OCI-LY3 (cell line): ENCODE results near the gene TRABD2B.

Source experiments
- CTCF ChIP-seq: fragments of 200-600, 300-600 bp; sonication (generic); IDR thresholded peaks from 2 replicates; pipeline ENCODE4 v1.5.1; 2014; ENCODE audit warnings: antibody characterized with exemption, low read length, low read depth
- EZH2phosphoT487 ChIP-seq: fragments of 200-600 bp; shearing (Covaris generic); IDR thresholded peaks from 2 replicates; pipeline ENCODE4 v1.6.1; 2018; ENCODE audit warnings: antibody characterized with exemption, mixed run types, low read depth

- TF ChIP-seq CTCF (no peak), EZH2phosphoT487 (no peak)
These were observed 10.4 kb downstream of the TRABD2B start for GRCh38 chr1:47986761-47987200.
